GM04503 (cell line): Measurements from ENCODE around the gene KCNIP3.

Experiments used
- DNase-seq: peaks from one replicate; pipeline ENCODE4 v3.0.0-alpha.2; 2012; ENCODE audit warnings: low read depth

KCNIP3 gene

DNA sequence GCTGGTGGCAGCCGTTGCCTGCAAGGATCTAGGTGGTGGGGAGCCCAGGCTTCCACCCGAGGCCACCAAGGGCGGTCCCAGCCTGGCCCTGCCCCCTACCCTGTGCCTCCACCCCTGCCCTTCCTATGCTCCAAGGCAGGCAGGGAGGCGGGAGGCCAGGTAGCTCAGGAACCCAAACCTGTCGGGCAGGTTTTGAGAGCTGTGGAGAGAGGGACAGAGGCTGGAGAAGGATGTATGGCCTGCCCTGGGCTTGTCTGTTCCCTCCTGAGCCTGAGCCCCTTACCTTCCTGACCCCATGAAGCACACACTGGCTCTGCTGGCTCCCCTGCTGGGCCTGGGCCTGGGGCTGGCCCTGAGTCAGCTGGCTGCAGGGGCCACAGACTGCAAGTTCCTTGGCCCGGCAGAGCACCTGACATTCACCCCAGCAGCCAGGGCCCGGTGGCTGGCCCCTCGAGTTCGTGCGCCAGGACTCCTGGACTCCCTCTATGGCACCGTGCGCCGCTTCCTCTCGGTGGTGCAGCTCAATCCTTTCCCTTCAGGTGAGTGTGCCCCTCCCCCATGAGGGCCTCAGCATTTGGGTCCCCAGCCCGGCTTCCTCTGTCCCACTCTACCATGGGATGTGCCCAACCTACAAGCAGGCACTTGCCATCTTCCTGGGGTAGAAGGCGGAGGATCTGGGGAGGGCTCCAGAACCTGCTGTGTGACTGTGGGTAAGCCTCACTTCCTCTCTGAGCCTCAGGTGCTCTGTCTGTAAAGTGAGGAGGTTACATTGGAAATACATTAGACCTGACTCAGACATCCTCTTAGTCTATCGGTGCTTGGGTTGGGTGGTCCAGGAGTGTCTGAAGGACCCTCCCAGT is 22.6 kb upstream of the KCNIP3 start, which contains the start of gene PROM2:
Gene PROM2 (plus strand): TSS at position 159 of the 860 bp plus-strand sequence. CDS start 137 bp downstream, at position 296.
- DNase-seq, result no peak

GRCh38 chr2:95275151-95275515 is 22.0 kb upstream of the KCNIP3 start:
- DNase-seq, result no peak

GRCh38 chr2:95275601-95276243 is 21.4 kb upstream of the KCNIP3 start:
- no peak for DNase-seq

- DNase-seq, result no peak
These were observed 20.8 kb upstream of the KCNIP3 start for GRCh38 chr2:95276244-95276887.

- DNase-seq, result no peak
These were observed 20.3 kb upstream of the KCNIP3 start for GRCh38 chr2:95276888-95277245.

- no peak for DNase-seq
These were observed 19.8 kb upstream of the KCNIP3 start for GRCh38 chr2:95277246-95277906.

DNA sequence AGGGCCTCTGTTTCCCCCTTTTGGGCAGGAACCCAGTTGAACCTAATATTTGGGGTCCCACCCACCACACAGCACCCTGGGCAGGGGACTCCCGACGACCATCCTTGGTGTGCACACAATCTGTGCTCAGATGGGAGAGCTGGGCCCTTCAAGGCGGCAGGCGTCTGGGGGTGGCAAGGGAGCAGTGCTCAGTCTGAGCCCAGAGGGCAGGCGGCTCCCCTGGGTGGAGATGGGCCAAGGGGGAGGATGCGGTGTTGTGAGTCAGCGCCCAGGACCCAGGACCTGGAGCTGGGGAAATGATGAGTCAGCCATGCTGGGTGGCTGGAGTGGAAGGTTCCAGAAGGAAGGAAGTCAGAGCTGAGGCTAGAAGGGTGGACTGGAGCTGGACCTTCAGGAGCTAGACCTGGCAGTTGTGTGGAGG is 19.1 kb upstream of the KCNIP3 start:
- DNase-seq, result peak; percentile 32

DNA sequence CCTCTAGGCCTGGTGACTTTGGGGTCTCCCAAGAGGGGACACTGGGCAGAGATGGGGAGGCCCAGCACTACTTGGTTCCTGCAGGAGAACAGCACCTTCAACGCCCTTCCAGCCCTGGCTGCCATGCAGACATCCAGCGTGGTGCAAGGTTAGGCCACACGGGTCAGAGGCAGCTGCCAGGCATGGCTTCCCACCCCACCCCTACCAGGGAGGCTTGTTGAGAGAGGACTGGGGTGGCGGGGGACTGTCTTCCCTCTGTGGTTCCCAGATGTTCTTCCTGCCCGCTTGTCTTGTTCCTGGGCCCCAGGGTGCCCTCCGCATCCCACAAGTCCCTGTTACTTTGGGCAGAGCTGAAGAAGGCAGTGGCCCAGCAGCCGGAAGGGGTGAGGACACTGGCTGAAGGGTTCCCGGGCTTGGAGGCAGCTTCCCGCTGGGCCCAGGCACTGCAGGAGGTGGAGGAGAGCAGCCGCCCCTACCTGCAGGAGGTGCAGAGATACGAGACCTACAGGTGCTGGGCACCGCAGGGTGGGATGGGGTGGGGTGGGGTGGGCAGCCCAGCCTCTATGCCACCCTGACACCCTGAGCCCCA is 18.4 kb upstream of the KCNIP3 start:
- DNase-seq, result no peak

GRCh38 chr2:95279435-95280035 is 17.6 kb upstream of the KCNIP3 start:
- DNase-seq, result no peak

GRCh38 chr2:95281071-95281470 is 16.1 kb upstream of the KCNIP3 start:
- DNase-seq, result no peak

DNA sequence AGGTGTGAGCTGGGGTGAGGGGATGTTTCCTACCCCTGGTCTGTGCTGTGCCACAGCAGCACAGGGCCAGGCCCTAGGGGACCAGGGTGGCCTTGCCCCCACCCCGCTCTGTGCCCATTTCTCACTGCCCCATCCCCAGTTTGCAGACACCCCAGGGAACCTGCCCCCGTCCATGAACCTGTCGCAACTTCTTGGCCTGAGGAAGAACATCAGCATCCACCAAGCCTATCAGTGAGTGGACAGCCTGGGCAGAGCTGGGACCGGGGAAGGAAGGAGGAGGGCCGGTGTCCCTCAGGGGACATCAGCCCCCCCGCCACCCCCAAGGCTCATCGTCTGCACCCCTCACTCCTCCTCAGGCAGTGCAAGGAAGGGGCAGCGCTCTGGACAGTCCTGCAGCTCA is 15.4 kb upstream of the KCNIP3 start:
- no peak for DNase-seq

GRCh38 chr2:95282458-95282857 is 14.7 kb upstream of the KCNIP3 start:
- DNase-seq, result no peak

DNA sequence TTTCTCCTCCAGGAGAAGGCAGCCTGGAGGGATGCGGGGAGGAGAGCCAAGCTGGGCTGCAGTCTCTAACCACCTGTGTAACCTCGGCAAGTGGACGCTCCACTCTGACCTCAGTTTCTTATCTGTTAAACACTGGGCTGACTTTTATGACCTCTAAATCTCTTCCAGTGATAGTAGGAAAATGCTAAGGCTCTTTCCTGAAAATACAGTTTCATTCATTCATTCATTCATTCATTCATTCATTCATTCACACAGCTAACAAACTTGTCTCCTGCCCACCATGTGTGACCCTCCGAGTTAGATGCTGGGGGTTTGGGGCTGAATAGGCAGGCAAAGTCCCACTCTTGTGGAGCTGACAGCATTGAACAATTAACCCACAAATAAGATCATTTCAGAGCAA is 13.6 kb upstream of the KCNIP3 start:
- DNase-seq, result no peak

- DNase-seq, result no peak
These were observed 12.1 kb upstream of the KCNIP3 start for GRCh38 chr2:95284886-95285541.

DNA sequence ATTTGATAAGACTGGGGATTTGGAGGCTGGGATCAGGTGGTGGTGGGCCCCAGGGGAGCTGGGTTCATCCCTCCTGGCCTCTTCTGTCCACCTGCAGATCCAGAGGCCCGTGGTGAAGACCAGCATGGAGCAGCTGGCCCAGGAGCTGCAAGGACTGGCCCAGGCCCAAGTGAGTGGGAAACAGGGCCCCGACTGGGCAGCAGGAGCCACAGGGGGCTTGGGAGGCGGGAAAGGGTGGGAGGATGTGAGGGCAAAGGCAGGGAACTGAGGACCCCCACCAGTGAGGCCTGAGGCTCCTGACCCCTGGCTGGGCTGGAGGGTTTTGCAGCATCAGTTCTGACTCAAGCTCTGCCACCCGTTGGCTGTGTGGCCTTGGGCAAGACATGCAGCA is 11.6 kb upstream of the KCNIP3 start:
- DNase-seq, result no peak

DNA sequence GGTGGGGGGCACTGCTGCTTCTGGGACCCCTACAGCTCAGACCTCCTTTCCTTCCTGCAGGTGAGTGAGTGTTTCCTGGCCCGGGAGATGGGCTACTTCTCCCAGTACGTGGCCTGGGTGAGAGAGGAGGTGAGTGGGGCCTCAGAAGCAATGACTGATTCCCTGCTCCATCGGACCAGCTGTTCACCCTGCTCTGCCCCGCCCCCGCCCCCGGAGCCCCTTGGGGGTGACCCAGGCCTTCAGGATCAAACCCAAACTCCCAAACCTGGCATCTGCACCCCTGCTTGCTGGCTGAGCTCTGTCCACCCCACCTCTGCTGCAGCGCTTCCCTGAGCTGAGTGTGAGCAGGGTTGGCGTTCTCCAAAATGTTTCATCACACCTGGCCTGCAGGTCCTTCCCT is 9.8 kb upstream of the KCNIP3 start:
- DNase-seq, result no peak

DNA sequence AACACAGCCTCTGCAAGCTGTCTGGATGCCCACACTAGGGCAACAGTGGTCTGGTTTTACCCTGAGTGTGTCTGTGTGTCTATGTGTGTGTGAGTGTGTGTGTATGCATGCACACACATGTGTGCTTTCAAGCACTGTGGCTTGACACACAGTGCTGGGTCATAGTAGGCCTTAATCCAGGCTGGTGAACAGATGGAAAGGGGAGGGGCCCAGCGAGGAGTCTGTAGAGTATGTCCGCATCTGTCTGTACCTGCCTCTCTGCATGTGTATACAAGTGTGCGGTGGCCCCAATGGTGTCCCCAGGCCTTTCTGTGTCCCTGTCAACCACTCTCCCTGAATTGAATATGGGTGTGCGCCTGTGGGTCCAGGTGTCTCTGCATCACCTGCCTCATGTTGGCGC is 9.3 kb upstream of the KCNIP3 start:
- no peak for DNase-seq

GRCh38 chr2:95289253-95289652 is 7.9 kb upstream of the KCNIP3 start:
- no peak for DNase-seq

DNA sequence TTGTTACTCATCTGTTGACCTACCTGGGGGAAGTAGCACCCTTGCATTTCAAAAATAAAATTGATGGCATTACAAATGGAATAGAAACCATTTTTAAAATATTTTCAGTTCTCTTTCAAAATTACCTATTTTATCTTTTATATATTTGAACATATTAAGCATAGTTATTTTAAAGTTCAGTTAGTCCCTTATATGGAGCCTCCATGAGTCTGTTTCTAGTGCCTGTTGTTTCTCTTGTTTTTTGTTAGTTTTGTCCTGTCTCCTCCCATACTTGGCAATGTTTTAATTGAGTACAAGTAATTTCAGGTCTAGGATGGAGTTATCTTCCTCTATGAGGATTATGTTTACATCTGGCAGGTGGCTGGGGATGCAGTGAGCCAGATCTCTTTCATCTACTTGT is 5.9 kb upstream of the KCNIP3 start:
- no peak for DNase-seq

GRCh38 chr2:95292623-95293260 is 4.4 kb upstream of the KCNIP3 start:
- no peak for DNase-seq
